Stimulated activated CD8-positive, alpha-beta memory T cell treated with anti-CD3 and anti-CD28 coated beads, Interleukin-7, amount 100 ng/mL, for 4 hours (primary cell): ENCODE measurements around the gene MED13L.

Experiments
- DNase-seq, 2 donors: peaks; one replicate each; pipeline ENCODE4 v3.0.0-alpha.2; 2020; ENCODE audit warnings: low read depth in 2 of 2

Gene MED13L

GRCh38 chr12:115944392-115944742 is 333.1 kb downstream of the MED13L start:
- no peak for DNase-seq

DNA sequence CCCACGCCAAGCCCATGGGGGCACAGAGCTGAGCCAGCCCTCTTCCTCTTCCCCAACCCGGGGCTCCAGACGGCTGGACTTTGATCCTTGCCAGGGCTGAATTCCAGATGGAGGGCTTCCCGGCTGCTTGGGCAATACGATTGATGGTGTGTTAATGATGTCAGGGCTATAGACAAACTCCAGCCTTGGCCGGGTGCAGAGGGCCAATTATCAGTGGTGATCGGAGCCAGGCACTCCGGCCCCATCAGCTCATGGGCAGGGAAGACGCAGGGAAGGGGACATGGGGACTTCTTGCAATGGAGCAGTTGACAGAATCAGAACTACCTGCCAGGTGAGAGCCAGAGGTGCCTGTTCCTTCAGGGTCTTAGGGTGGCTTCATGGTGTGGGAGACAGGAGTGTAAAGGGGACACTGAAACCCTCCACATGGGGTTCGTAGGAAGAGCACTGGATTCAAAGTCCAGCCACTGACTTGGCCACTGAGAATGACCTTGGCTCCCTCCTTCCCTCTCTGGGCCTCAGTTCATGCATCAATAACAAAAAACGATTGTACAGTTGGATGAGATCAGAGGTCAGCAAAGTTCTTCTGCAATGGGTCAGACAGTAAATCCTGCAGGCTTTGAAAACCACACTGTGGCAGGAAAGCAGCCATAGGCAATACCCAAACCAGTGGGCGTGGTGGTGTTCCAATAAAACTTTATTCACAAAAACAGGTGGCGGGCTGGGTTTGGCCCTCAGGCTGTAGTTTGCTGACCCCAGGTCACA is 333.7 kb downstream of the MED13L start:
- no peak for DNase-seq

DNA sequence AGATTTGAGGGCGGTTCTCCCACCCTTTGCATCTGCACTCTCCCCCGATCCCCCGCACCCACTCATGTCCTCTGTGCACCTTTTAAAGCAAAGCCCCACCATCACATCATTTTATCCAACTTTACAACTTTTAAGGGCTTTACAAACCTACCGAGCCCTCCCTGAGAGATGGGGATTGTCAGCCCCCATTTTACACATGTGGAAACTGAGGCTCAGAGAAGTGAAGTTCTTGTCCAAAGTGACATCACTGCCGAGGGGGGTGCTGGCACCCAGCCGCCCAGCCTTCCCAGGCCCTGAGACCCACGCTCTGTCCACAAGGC is 334.2 kb downstream of the MED13L start:
- DNase-seq: no peak

DNA sequence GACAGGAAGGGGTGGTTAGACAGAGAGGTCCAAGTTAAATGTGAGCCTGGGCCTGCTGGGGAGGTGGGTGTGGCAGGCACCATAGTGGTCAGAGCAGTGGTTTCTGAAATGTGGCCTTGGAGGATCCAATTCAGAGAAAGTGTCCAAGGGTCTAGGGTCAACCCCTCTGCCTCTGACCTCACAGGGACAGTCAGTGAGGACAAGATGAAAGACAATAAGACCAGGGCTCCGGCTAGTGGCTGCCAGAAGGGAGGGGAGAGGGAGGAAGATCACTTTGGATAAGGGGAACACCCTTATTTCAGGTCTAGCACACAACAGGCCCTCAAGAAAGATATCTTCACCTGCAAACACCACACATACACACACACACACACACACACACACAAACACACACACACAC is 335.1 kb downstream of the MED13L start:
- DNase-seq: no peak

DNA sequence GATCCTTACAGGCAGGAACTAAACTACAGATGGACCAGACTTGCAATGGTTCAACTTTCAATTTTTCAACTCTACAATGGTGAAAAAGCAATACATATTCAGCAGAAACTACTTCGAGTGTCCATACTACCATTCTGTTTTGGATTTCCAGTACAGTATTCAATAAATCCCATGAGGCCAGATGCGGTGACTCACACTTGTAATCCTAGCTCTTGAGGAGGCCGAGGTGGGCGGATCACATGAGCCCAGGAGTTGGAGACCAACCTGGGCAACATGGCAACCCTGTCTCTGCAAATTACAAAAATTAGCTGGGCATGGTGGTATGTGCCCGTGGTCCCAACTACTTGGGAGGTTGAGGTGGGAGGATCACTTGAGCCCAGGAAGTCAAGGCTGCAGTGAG is 336.1 kb downstream of the MED13L start:
- no peak for DNase-seq

DNA sequence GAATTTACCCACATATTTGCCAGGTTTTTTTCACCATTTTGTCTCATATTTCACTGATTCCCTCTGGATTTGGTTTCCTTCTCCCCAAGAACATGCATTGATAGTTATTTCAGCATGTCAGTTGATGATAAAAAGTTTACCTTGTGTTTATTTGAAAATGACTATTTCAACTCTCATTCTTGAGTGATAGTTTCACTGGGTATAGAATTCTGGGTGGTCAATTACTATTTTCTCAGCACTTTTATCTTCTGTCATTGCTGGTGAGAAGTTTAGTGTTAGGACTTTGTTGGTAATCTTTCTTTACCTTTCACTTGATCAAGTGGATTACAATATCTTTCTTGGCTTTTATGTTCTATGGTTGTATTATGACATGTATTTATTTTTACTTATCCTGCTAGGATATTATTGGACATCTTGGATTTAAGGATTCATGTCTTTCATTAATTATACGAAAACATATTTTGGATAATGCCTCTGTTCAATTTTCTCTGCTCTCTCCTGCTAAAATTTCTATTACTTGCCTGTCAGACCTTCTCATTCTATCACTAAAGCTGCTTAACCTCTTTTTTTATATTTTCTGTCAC is 338.6 kb downstream of the MED13L start:
- no peak for DNase-seq

DNA sequence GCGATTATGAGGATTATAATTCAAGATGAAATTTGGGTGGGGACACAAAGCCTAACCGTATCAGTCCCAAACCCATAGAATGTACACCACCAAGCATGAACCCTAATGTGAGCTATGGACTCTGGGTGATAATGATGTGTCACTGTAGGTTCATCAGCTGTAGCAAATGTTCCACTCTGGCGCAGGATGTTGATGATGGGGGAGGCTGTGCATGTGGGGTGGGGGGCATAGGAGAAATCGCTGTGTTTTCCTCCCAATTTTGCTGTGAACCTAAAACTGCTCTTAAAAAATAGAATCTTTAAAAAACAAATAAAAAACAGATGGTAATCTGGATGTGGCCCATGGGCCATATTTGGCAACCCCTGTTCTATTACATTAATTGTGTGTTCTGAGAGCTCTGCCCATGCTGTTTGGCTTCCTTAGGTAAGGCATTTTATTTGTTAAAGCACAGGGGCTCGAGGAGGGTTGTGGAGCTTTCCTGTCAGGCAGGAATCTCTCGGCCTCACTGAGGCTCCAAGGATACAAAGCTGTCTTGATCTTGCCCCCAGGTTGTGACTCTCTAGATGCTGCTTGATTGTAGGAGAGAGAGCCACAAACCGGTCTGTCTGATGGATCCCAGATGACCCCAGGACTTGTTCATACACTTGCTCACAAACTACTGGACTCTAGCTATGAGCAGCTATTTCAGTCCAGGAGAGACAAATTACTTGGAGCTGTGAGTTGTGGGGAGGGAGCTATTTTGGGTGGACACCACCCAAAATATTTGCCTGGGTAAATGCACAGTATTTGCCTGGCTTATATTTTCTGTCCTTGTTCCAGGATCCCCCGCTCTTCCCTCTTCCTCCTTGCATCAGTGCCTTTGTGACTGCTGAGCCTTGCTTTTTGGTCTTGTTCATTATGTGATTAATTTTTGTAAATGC is 340.2 kb downstream of the MED13L start:
- no peak for DNase-seq

- DNase-seq: no peak
Observed at GRCh38 chr12:115934877-115935276, 342.6 kb downstream of the MED13L start.

DNA sequence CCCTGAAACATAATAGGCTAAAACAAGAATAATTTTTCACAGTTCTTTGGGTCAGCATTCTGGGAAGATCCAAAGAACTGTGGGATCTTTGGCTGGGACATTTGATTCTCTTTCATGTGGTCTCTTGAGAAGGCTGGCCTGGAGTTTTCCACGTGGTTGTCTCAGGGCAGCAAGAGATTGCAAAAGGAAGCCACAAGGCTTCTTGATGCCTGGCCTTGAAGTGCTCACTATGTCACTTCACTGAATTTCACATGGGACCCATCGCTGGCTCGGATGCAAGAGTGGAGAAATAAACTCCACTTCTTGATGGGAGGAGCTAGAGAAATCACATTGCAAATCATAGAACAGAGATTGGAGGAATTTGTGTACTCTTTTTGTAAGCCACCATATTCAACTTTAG is 343.4 kb downstream of the MED13L start:
- no peak for DNase-seq

GRCh38 chr12:115932066-115932465 is 345.4 kb downstream of the MED13L start:
- DNase-seq: no peak

GRCh38 chr12:115930336-115930735 is 347.2 kb downstream of the MED13L start:
- DNase-seq: no peak

- no peak for DNase-seq
Observed at GRCh38 chr12:115926037-115926670, 351.3 kb downstream of the MED13L start.

DNA sequence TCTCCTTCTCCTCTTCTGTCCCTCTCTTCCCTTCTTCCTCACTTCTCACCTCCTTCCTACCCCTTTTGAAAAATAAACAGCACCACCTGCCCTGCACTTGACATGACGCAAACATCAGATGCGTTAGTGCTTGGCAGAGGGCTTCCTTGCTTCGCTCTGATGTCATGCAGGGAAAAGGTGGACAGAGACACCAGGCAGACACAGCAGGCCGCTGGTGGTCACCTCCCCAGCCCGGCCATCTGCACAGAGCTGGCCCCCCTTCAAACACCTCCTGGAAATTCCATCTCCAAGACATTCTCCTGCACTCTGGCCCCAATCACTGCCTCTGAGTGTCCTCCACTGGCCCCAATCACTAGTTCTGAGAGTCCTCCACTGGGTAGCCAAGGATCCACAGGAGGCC is 353.6 kb downstream of the MED13L start:
- DNase-seq: no peak

DNA sequence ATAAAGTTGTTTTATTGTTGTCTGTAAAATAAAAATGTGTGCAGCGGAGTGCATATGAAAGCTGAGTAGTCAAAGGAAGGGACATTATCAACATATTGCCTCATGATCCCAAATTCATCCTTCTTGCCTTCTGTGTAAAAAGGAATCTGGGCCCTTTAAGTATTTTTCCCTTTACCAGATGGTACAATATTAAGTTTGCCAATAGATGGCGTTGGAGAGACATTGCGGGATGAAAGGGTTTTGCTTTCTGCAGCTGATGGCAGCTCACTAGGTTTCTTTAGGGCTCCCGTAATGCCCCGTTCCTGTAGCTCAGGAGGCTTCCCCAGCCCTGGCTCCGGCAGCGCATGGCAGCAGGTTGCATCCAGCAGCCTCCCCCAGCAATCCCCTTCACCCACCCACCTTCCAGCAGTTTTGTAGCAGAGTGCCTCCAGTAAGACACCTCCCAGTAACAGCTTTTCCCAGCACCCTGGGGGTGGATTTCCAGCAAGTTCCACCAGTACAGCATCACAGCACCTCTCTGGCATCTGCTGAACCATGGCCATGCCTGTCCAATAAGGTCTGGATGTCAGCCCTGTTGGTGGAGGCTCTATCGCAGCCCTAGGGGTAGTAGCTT is 354.4 kb downstream of the MED13L start:
- DNase-seq: no peak

GRCh38 chr12:115920395-115921183 is 356.9 kb downstream of the MED13L start:
- no peak for DNase-seq

DNA sequence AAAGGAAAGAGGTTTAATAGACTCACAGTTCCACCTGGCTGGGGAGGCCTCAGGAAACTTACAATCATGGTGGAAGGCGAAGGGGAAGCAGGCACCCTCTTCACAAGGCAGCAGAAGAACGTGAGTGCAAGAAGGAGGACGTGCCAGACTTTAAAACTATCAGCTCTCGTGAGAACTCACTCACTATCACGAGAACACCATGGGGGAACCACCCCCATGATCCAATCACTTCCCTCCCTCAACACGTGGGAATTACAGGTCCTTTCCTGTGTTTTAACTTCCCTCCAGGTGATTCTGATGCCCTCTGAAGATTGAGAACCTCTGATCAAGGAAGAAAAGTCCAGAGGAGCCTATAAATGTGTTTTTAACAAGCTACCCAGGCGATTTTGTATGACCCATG is 358.7 kb downstream of the MED13L start:
- no peak for DNase-seq

DNA sequence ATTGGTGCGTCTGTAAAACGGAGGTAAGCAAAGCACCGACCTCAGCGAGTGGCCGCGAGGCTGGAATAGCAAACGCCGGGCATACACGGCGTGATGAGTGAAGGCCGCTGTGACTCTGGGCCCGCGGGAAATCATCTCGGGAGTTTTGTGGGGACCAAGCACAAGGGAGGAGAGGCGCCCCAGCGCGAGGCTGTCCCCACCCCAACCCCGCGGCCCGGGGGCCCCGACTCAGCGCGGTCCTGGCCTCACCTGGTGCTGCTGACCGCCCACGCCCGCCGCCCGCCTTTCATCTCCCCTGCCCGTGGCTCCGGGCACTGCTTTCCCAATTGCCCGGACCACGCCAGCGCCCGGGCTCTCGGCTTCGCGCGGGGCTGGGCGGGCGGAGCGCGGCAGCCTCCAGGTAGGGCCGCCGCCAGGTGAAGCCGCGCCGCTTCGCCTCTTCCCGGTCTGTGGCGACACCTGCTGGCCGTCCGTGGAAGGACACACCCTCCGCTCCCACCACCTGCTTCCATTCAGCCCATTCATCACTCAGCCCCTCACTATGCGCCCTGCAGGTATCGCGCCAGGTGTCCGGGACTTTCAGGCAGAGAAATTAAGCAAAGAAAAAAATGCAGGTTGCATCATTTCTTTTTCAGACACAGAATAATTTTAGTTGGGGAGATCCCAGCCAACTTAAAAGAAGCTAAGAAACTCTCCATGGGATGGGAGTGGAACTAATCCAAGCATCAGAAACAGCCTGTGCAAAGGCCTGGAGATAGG is 360.4 kb downstream of the MED13L start:
- DNase-seq: peak; percentile 29 to 47

GRCh38 chr12:115914122-115914521 is 363.4 kb downstream of the MED13L start:
- no peak for DNase-seq

DNA sequence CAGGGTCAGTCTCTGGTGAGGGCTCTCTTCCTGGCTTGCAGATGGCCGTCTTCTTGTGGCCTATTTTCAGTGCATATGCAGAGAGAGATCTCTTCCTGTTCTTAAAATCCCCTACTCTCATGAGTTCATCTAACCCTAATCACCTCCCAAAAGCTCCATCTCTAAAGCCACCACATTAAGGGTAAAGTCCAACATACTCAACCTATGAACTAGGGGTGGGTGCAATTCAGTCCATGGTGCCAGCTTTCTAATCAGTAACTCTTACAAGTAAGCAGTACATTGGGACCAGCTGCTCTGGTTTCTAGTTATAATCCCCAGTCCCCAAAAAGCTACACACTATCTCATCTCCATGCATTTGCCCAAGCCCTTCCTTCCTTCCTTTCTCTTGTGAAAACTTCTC is 365.1 kb downstream of the MED13L start:
- DNase-seq: no peak

DNA sequence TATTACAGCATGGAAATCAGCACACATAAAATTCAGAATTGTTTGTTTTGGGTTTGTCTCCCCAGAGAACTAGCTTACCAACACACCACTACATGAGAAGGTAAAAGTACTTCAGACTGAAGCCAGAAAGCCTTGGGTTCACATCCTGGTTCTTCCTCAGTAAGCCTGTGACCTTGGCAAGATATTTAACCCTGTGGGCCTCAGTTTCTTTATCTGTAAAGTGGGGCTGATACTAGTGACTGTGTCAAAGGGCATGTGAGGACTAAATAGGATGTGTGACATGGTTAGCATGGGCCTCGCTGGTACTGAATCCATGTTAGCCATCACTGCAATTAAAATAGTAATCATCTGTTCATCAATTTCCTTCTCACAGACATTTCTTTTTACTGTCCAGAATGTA is 366.1 kb downstream of the MED13L start:
- no peak for DNase-seq
